GM18870 (cell line): ENCODE data around the gene FBXO11.

ENCODE experiments used
- ATAC-seq: cut with Tn5 transposase; IDR thresholded peaks from one replicate; pipeline ENCODE4 v1.9.1; 2021; ENCODE audit warnings: moderate library complexity; ENCODE audit not compliant: unreplicated experiment

The FBXO11 gene

GRCh38 chr2:47798631-47799030, 107.7 kb downstream of the FBXO11 start:
- ATAC-seq = no peak

- no peak for ATAC-seq
Measured at GRCh38 chr2:47796090-47796697, 110.1 kb downstream of the FBXO11 start.

- no peak for ATAC-seq
Measured at GRCh38 chr2:47785986-47786385, 120.3 kb downstream of the FBXO11 start.

- ATAC-seq = no peak
Measured at GRCh38 chr2:47784352-47784851, 121.9 kb downstream of the FBXO11 start.

- ATAC-seq = peak; percentile 17
Measured at GRCh38 chr2:47783486-47784351, 122.6 kb downstream of the FBXO11 start.

GRCh38 chr2:47782671-47783485, 123.4 kb downstream of the FBXO11 start, which contains the start of gene MSH6:
Gene MSH6 (plus strand): TSS chr2:47783145. CDS start chr2:47783234, 89 bp downstream.
- peak; percentile 70 for ATAC-seq

GRCh38 chr2:47782381-47782670, 124.0 kb downstream of the FBXO11 start:
- no peak for ATAC-seq

- no peak for ATAC-seq
Measured at GRCh38 chr2:47779426-47779790, 126.9 kb downstream of the FBXO11 start.

GRCh38 chr2:47778698-47779425, 127.4 kb downstream of the FBXO11 start:
- ATAC-seq = no peak

GRCh38 chr2:47777277-47777937, 128.9 kb downstream of the FBXO11 start:
- ATAC-seq = no peak

- ATAC-seq = no peak
Measured at GRCh38 chr2:47774567-47774966, 131.7 kb downstream of the FBXO11 start.

GRCh38 chr2:47772343-47772742, 134.0 kb downstream of the FBXO11 start:
- ATAC-seq = no peak

- no peak for ATAC-seq
Measured at GRCh38 chr2:47771211-47771610, 135.1 kb downstream of the FBXO11 start.

- ATAC-seq = no peak
Measured at GRCh38 chr2:47769318-47769717, 137.0 kb downstream of the FBXO11 start.

- no peak for ATAC-seq
Measured at GRCh38 chr2:47767880-47768609, 138.3 kb downstream of the FBXO11 start.

GRCh38 chr2:47767497-47767844, 138.8 kb downstream of the FBXO11 start:
- ATAC-seq = no peak

GRCh38 chr2:47751856-47752414, 154.4 kb downstream of the FBXO11 start:
- no peak for ATAC-seq

GRCh38 chr2:47747878-47748277, 158.4 kb downstream of the FBXO11 start:
- no peak for ATAC-seq

- ATAC-seq = no peak
Measured at GRCh38 chr2:47744074-47744473, 162.2 kb downstream of the FBXO11 start.
